HG03469 (cell line): ENCODE results near the gene NOS2.

Source experiments
- ATAC-seq: cut with Tn5 transposase; IDR thresholded peaks from one replicate; pipeline ENCODE4 v1.9.1; 2021; ENCODE audit warnings: mild to moderate bottlenecking, moderate library complexity, moderate number of reproducible peaks; ENCODE audit not compliant: unreplicated experiment

The NOS2 gene

GRCh38 chr17:27821318-27821717 lies 21.0 kb upstream of the NOS2 start:
- ATAC-seq = no peak

GRCh38 chr17:27819145-27819544 lies 18.8 kb upstream of the NOS2 start:
- ATAC-seq = no peak

- no peak for ATAC-seq
Measured at GRCh38 chr17:27818401-27819105, 18.2 kb upstream of the NOS2 start.

GRCh38 chr17:27817731-27818130 lies 17.4 kb upstream of the NOS2 start:
- no peak for ATAC-seq

- no peak for ATAC-seq
Measured at GRCh38 chr17:27816946-27817345, 16.6 kb upstream of the NOS2 start.

- ATAC-seq = no peak
Measured at GRCh38 chr17:27811961-27812360, 11.6 kb upstream of the NOS2 start.

- ATAC-seq = no peak
Measured at GRCh38 chr17:27810902-27811557, 10.7 kb upstream of the NOS2 start.

- no peak for ATAC-seq
Measured at GRCh38 chr17:27810211-27810901, 10.0 kb upstream of the NOS2 start.

GRCh38 chr17:27809555-27809954 lies 9.2 kb upstream of the NOS2 start:
- ATAC-seq = no peak

- ATAC-seq = no peak
Measured at GRCh38 chr17:27808628-27809027, 8.3 kb upstream of the NOS2 start.

- peak; percentile 69 for ATAC-seq
Measured at GRCh38 chr17:27807567-27808470, 7.5 kb upstream of the NOS2 start.

- ATAC-seq = no peak
Measured at GRCh38 chr17:27805520-27806146, 5.3 kb upstream of the NOS2 start.

- ATAC-seq = no peak
Measured at GRCh38 chr17:27804113-27804512, 3.8 kb upstream of the NOS2 start.

- ATAC-seq = no peak
Measured at GRCh38 chr17:27802962-27803680, 2.8 kb upstream of the NOS2 start.

- ATAC-seq = no peak
Measured at GRCh38 chr17:27802033-27802432, 1.7 kb upstream of the NOS2 start.

GRCh38 chr17:27798376-27798775 lies 2.0 kb downstream of the NOS2 start:
- no peak for ATAC-seq

GRCh38 chr17:27797390-27798091 lies 2.8 kb downstream of the NOS2 start:
- ATAC-seq = no peak

GRCh38 chr17:27793906-27794569 lies 6.3 kb downstream of the NOS2 start:
- ATAC-seq = no peak
